IPS-15b (cell line): ENCODE results near the gene MLLT1.

Experiments used
- H3K27me3 ChIP-seq: one replicate; pipeline ENCODE4 v1.6.1; 2013; ENCODE audit warnings: low read length; ENCODE audit not compliant: control insufficient read depth, insufficient read depth
- H3K36me3 ChIP-seq: one replicate; pipeline ENCODE4 v1.6.1; 2013; ENCODE audit warnings: low read length; ENCODE audit not compliant: control insufficient read depth, insufficient read depth
- H3K4me1 ChIP-seq: one replicate; pipeline ENCODE4 v1.6.1; 2013; ENCODE audit warnings: mild to moderate bottlenecking, low read length; ENCODE audit not compliant: control insufficient read depth, insufficient read depth
- H3K4me3 ChIP-seq: one replicate; pipeline ENCODE4 v1.5.1; 2013; ENCODE audit warnings: low read depth, low read length
- H3K9ac ChIP-seq: one replicate; pipeline ENCODE4 v1.6.1; 2013; ENCODE audit warnings: low read depth, mild to moderate bottlenecking, low read length
- H3K9me3 ChIP-seq: one replicate; pipeline ENCODE4 v1.6.1; 2013; ENCODE audit warnings: mild to moderate bottlenecking, low read length; ENCODE audit not compliant: control insufficient read depth, insufficient read depth

Gene MLLT1

GRCh38 chr19:6229951-6230712 lies 49.6 kb downstream of the MLLT1 start:
- no peaks in the 10 kb centered on the region for H3K4me1 ChIP-seq

GRCh38 chr19:6229216-6229913 lies 50.4 kb downstream of the MLLT1 start:
- H3K36me3 ChIP-seq = peaks cover 28% of the 10 kb centered on the region
- no peaks in the 10 kb centered on the region for H3K27me3 ChIP-seq
- no peaks in the 10 kb centered on the region for H3K9me3 ChIP-seq
- no peak overlapping the region for H3K9ac ChIP-seq
- H3K4me1 ChIP-seq = no peaks in the 10 kb centered on the region
- H3K4me3 ChIP-seq = no peak overlapping the region

More at GRCh38 chr19:6229951-6230712, 49.6 kb downstream of the MLLT1 start:
- no peaks in the 10 kb centered on the region for H3K27me3 ChIP-seq
- H3K9ac ChIP-seq = no peak overlapping the region
- no peaks in the 10 kb centered on the region for H3K9me3 ChIP-seq
- no peak overlapping the region for H3K4me3 ChIP-seq
- peaks cover 24% of the 10 kb centered on the region for H3K36me3 ChIP-seq

GRCh38 chr19:6228551-6229215 lies 51.1 kb downstream of the MLLT1 start:
- Histone ChIP-seq H3K4me3 (no peak overlapping the region), H3K27me3 (no peaks in the 10 kb centered on the region), H3K4me1 (no peaks in the 10 kb centered on the region)

DNA sequence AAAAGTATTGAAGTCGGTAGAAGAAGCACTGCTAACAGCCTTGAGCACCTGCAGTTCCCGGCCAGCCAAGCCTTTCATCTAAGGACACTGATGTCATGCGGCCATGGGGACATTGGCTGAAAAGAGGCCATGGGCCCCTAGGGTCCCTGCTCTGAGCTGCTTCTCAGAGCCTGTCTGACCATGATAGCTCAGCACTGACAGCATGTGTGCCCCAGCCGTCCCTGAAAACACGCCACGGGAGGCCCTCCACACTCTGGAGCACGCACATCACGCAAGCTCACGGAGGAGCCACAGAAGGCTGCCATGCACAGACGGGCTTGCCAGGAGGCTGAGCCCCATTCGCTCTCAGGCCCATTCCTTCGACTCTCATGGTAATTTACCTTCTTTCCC lies 51.8 kb downstream of the MLLT1 start:
- H3K9me3 ChIP-seq = no peaks in the 10 kb centered on the region
- no peaks in the 10 kb centered on the region for H3K27me3 ChIP-seq
- no peak overlapping the region for H3K4me3 ChIP-seq
- peaks cover 37% of the 10 kb centered on the region for H3K36me3 ChIP-seq
- H3K9ac ChIP-seq = no peak overlapping the region
- H3K4me1 ChIP-seq = no peaks in the 10 kb centered on the region

More at GRCh38 chr19:6228551-6229215, 51.1 kb downstream of the MLLT1 start:
- Histone ChIP-seq H3K36me3 (peaks cover 33% of the 10 kb centered on the region), H3K9me3 (no peaks in the 10 kb centered on the region), H3K9ac (no peak overlapping the region)

GRCh38 chr19:6227156-6227935 lies 52.4 kb downstream of the MLLT1 start:
- H3K4me1 ChIP-seq = no peaks in the 10 kb centered on the region
- peaks cover 39% of the 10 kb centered on the region for H3K36me3 ChIP-seq
- no peaks in the 10 kb centered on the region for H3K9me3 ChIP-seq
- no peak overlapping the region for H3K9ac ChIP-seq
- no peak overlapping the region for H3K4me3 ChIP-seq
- H3K27me3 ChIP-seq = no peaks in the 10 kb centered on the region

DNA sequence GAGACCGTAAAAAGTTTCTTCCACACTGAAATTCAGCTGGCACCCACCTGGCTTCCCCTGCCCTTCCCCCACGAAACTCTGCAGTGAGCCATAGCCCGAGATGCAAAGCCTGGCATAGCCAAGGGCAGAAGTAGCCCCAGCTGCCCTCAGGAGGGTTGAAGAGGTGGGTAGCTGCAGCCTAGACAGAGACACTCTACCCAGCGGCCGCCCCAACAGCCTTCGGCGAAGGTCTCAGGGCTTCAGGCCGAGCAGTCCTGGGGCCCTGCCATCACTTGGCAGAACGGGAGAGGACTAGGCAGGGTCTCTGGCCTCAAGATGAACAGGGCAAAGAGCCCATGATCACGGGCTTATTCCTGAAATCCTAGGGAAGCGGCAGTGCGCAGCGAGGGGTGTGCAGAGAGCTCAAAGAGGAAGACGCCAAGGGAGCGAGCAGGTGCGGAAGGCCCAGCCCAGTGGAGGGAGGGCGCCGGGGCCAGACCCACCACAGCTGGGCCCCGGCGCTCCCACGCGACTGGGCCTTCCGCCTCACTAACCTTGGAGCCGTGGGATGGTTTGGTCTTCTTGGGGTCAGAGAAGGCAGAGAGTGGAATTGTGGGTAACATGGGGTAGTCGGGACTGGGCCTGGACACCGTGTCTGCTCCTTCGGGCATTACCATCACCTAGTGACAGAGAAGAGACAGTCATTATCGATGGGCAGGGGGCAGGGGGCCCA lies 53.2 kb downstream of the MLLT1 start:
- Histone ChIP-seq H3K9me3 (no peaks in the 10 kb centered on the region), H3K36me3 (peaks cover 45% of the 10 kb centered on the region), H3K4me3 (no peak overlapping the region), H3K27me3 (no peaks in the 10 kb centered on the region), H3K4me1 (no peaks in the 10 kb centered on the region), H3K9ac (no peak overlapping the region)

DNA sequence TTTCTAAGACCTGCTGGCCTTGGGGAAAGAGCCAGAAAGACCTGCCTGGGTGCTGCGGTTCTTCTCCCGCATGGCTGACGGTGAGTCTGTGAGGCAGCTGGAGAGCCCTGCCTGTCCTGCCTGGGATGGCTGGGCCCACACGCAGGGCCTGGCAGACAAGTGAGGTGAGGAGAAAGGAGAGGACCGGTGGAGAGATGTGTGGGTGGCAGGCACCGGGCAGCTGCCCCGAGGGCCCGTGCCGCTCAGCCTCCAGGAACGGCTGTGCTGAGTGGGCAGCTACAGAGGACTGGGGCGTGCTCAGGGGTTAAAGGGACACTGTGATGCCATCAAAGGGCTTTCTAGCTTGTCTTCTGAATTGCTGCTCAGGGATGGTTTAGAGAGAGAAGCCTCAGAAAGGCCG lies 53.8 kb downstream of the MLLT1 start:
- no peaks in the 10 kb centered on the region for H3K4me1 ChIP-seq
- H3K36me3 ChIP-seq = peaks cover 49% of the 10 kb centered on the region
- H3K9me3 ChIP-seq = no peaks in the 10 kb centered on the region
- H3K9ac ChIP-seq = no peak overlapping the region
- H3K4me3 ChIP-seq = no peak overlapping the region
- H3K27me3 ChIP-seq = no peaks in the 10 kb centered on the region

DNA sequence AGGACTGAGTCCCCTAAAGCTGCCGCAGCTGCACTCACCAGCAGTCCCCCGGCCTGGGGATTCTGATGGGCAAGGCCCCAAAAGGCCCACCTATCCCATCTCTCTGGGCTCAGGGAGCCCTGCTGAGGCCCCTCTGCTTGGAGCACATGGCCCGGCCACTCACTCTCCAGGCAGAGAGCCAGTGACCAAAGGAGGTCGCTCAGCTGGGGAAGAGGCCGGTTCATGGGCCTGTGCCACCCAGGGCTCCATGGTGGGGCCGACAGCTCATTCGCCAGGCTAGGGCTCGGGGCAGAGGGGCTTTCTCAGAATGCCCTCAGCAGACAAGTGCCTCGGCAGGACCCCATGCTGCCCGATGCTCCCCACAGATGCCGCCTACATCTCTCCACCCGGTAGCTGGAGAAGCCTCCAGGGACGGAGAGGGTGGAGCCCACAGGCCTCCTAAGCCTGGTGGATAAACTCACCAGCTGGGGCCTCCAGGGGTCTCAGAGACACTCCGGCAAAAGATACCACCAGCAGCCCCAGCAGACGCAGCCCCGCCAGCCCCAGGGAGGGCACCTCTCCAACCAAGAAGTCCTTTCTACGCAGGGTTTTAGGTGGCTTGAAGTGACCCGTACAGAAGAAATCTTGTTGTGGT lies 54.4 kb downstream of the MLLT1 start:
- Histone ChIP-seq H3K36me3 (peaks cover 49% of the 10 kb centered on the region), H3K9ac (no peak overlapping the region), H3K27me3 (no peaks in the 10 kb centered on the region), H3K4me3 (no peak overlapping the region), H3K9me3 (no peaks in the 10 kb centered on the region), H3K4me1 (no peaks in the 10 kb centered on the region)

DNA sequence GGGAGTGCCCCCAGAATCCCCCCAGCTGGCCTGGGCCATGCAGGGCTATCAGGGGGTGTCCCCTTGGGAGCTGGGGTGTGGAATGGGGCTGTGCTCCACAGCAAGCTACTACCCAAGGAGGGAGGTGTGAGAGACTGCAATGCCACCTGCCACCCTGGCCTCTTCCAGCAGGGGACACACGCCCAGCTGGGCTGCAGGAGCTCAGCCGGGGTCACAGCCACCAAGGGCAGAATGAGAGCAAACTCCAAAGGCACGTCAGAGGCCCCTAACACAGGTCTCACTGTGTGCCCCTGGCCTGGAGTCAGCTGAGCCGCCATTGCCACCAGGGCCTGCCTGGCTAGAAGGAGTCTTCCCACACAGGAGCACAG lies 55.5 kb downstream of the MLLT1 start:
- no peaks in the 10 kb centered on the region for H3K4me1 ChIP-seq
- H3K9me3 ChIP-seq = no peaks in the 10 kb centered on the region
- no peaks in the 10 kb centered on the region for H3K27me3 ChIP-seq
- no peak overlapping the region for H3K4me3 ChIP-seq
- H3K9ac ChIP-seq = no peak overlapping the region
- peaks cover 50% of the 10 kb centered on the region for H3K36me3 ChIP-seq

GRCh38 chr19:6223461-6224307 lies 56.1 kb downstream of the MLLT1 start:
- H3K36me3 ChIP-seq = peaks cover 50% of the 10 kb centered on the region
- no peak overlapping the region for H3K4me3 ChIP-seq
- H3K9me3 ChIP-seq = no peaks in the 10 kb centered on the region
- H3K9ac ChIP-seq = no peak overlapping the region
- no peaks in the 10 kb centered on the region for H3K27me3 ChIP-seq
- no peaks in the 10 kb centered on the region for H3K4me1 ChIP-seq
